Stomach smooth muscle (tissue), 2 donors: ENCODE measurements around the gene ACAN.

Source experiments
- H3K27ac ChIP-seq: one replicate; pipeline ENCODE4 v1.7.0; 2013; ENCODE audit warnings: mild to moderate bottlenecking, low read length, inconsistent platforms
- H3K27me3 ChIP-seq, 2 donors: one replicate each; pipeline ENCODE4 v1.7.0; 2013; ENCODE audit warnings: low read length in 2 of 2; ENCODE audit not compliant: insufficient read depth in 2 of 2, control insufficient read depth in 1 of 2
- H3K36me3 ChIP-seq, 2 donors: one replicate each; pipeline ENCODE4 v1.7.0; 2013; ENCODE audit warnings: low read length in 2 of 2; ENCODE audit not compliant: control insufficient read depth in 2 of 2, insufficient read depth in 2 of 2
- H3K4me1 ChIP-seq: one replicate; pipeline ENCODE4 v1.7.0; 2013; ENCODE audit warnings: low read length; ENCODE audit not compliant: control insufficient read depth, insufficient read depth
- H3K4me3 ChIP-seq, 2 donors: one replicate each; pipeline ENCODE4 v1.7.0; 2013; ENCODE audit warnings: low read length in 2 of 2
- H3K9ac ChIP-seq, 2 donors: one replicate each; pipeline ENCODE4 v1.7.0; 2013; ENCODE audit warnings: low read length in 2 of 2, mild to moderate bottlenecking in 1 of 2
- H3K9me3 ChIP-seq, 2 donors: one replicate each; pipeline ENCODE4 v1.7.0; 2013; ENCODE audit warnings: low read length in 2 of 2; ENCODE audit not compliant: control insufficient read depth in 2 of 2
- donor health status: healthy.
- donor health status: Pancreatic carcinoma.

ACAN gene

GRCh38 chr15:88842156-88842555, 38.9 kb downstream of the ACAN start:
- Histone ChIP-seq H3K27ac (no peak overlapping the region), H3K4me1 (no peaks in the 10 kb centered on the region), H3K36me3 (no peaks in the 10 kb centered on the region)

GRCh38 chr15:88843334-88843733, 40.1 kb downstream of the ACAN start:
- Histone ChIP-seq H3K9me3 (no peaks in the 10 kb centered on the region), H3K4me1 (no peaks in the 10 kb centered on the region), H3K27me3 (peaks cover 2 to 4% of the 10 kb centered on the region in 2 donors), H3K4me3 (no peak overlapping the region), H3K9ac (no peak overlapping the region), H3K36me3 (no peaks in the 10 kb centered on the region), H3K27ac (no peak overlapping the region)

More at GRCh38 chr15:88842156-88842555, 38.9 kb downstream of the ACAN start:
- no peak overlapping the region for H3K9ac ChIP-seq
- H3K9me3 ChIP-seq, result no peaks in the 10 kb centered on the region
- H3K4me3 ChIP-seq, result no peak overlapping the region
- peaks cover 2 to 4% of the 10 kb centered on the region in 2 donors for H3K27me3 ChIP-seq

GRCh38 chr15:88844749-88845386, 41.6 kb downstream of the ACAN start:
- Histone ChIP-seq H3K27ac (no peak overlapping the region), H3K27me3 (peaks cover 2% of the 10 kb centered on the region in 2 donors), H3K9ac (no peak overlapping the region), H3K4me1 (no peaks in the 10 kb centered on the region), H3K36me3 (no peaks in the 10 kb centered on the region), H3K9me3 (no peaks in the 10 kb centered on the region), H3K4me3 (no peak overlapping the region)

GRCh38 chr15:88845616-88846015, 42.4 kb downstream of the ACAN start:
- no peaks in the 10 kb centered on the region for H3K9me3 ChIP-seq
- no peak overlapping the region for H3K27ac ChIP-seq
- H3K27me3 ChIP-seq, result peaks cover 0 to 2% of the 10 kb centered on the region in 2 donors
- no peaks in the 10 kb centered on the region for H3K4me1 ChIP-seq
- no peak overlapping the region for H3K9ac ChIP-seq
- no peak overlapping the region for H3K4me3 ChIP-seq
- no peaks in the 10 kb centered on the region for H3K36me3 ChIP-seq

- H3K27me3 ChIP-seq, result peaks cover 4 to 8% of the 10 kb centered on the region in 2 donors
- no peaks in the 10 kb centered on the region for H3K4me1 ChIP-seq
- H3K36me3 ChIP-seq, result no peaks in the 10 kb centered on the region
- no peaks in the 10 kb centered on the region for H3K9me3 ChIP-seq
- H3K27ac ChIP-seq, result no peak overlapping the region
- H3K9ac ChIP-seq, result no peak overlapping the region
- no peak overlapping the region for H3K4me3 ChIP-seq
Observed at GRCh38 chr15:88847144-88847543, 43.9 kb downstream of the ACAN start.

GRCh38 chr15:88848203-88848602, 45.0 kb downstream of the ACAN start:
- H3K4me1 ChIP-seq, result no peaks in the 10 kb centered on the region
- H3K4me3 ChIP-seq, result no peak overlapping the region
- no peaks in the 10 kb centered on the region for H3K36me3 ChIP-seq
- no peaks in the 10 kb centered on the region for H3K9me3 ChIP-seq
- H3K9ac ChIP-seq, result no peak overlapping the region
- no peak overlapping the region for H3K27ac ChIP-seq
- H3K27me3 ChIP-seq, result peaks cover 14 to 17% of the 10 kb centered on the region in 2 donors

GRCh38 chr15:88849376-88850072, 46.3 kb downstream of the ACAN start:
- no peak overlapping the region for H3K4me3 ChIP-seq
- peaks cover 0 to 4% of the 10 kb centered on the region in 2 donors for H3K9me3 ChIP-seq
- H3K27ac ChIP-seq, result no peak overlapping the region
- H3K27me3 ChIP-seq, result peaks cover 24 to 25% of the 10 kb centered on the region in 2 donors
- no peaks in the 10 kb centered on the region for H3K4me1 ChIP-seq
- no peak overlapping the region for H3K9ac ChIP-seq
- no peaks in the 10 kb centered on the region for H3K36me3 ChIP-seq

- no peaks in the 10 kb centered on the region for H3K4me1 ChIP-seq
- no peak overlapping the region for H3K4me3 ChIP-seq
- no peak overlapping the region for H3K27ac ChIP-seq
- peaks cover 32 to 33% of the 10 kb centered on the region in 2 donors for H3K27me3 ChIP-seq
- H3K9me3 ChIP-seq, result peaks cover 0 to 6% of the 10 kb centered on the region in 2 donors
- H3K9ac ChIP-seq, result no peak overlapping the region
- no peaks in the 10 kb centered on the region for H3K36me3 ChIP-seq
Observed at GRCh38 chr15:88852476-88852875, 49.2 kb downstream of the ACAN start.

GRCh38 chr15:88858934-88859333, 55.7 kb downstream of the ACAN start:
- Histone ChIP-seq H3K27ac (no peak overlapping the region), H3K27me3 (peaks cover 18 to 40% of the 10 kb centered on the region in 2 donors), H3K4me1 (no peaks in the 10 kb centered on the region), H3K9me3 (peaks cover 0 to 6% of the 10 kb centered on the region in 2 donors), H3K9ac (no peak overlapping the region), H3K36me3 (no peaks in the 10 kb centered on the region), H3K4me3 (no peak overlapping the region)

- H3K36me3 ChIP-seq, result no peaks in the 10 kb centered on the region
Observed at GRCh38 chr15:88859550-88859949, 56.3 kb downstream of the ACAN start.

GRCh38 chr15:88860212-88860611, 57.0 kb downstream of the ACAN start:
- Histone ChIP-seq H3K4me1 (no peaks in the 10 kb centered on the region), H3K27me3 (peaks cover 6 to 27% of the 10 kb centered on the region in 2 donors), H3K4me3 (no peak overlapping the region), H3K36me3 (no peaks in the 10 kb centered on the region), H3K27ac (no peak overlapping the region), H3K9ac (no peak overlapping the region), H3K9me3 (no peaks in the 10 kb centered on the region)

More at GRCh38 chr15:88859550-88859949, 56.3 kb downstream of the ACAN start:
- no peak overlapping the region for H3K27ac ChIP-seq
- H3K4me3 ChIP-seq, result no peak overlapping the region
- H3K9ac ChIP-seq, result no peak overlapping the region
- H3K27me3 ChIP-seq, result peaks cover 12 to 34% of the 10 kb centered on the region in 2 donors
- H3K4me1 ChIP-seq, result no peaks in the 10 kb centered on the region
- peaks cover 0 to 2% of the 10 kb centered on the region in 2 donors for H3K9me3 ChIP-seq
